Upper lobe of left lung (tissue), 4 donors: ENCODE results near the gene RFWD3.

ENCODE experiments used
- POLR2A ChIP-seq, 4 donors: fragments of 450-650 bp; IDR thresholded peaks; one replicate each; pipeline ENCODE4 v1.5.1; 2016 to 2017; ENCODE audit warnings: antibody characterized with exemption in 4 of 4, mild to moderate bottlenecking in 2 of 4
- POLR2AphosphoS5 ChIP-seq, 2 donors: sonication (generic); formaldehyde crosslinking; IDR thresholded peaks; one replicate each; pipeline ENCODE4 v1.5.1; 2017; ENCODE audit warnings: antibody characterized with exemption in 2 of 2
- TF ChIP-seq, protein P1 (sequence below), 6 experiments: fragments of 450-650 bp in 4 of 6; fragments of 200-600 bp in 2 of 6; sonication (generic) in 2 of 6; IDR thresholded peaks; one replicate each; pipeline ENCODE4 v1.5.1; 2016 to 2019; ENCODE audit warnings: antibody characterized with exemption in 6 of 6

DNA sequence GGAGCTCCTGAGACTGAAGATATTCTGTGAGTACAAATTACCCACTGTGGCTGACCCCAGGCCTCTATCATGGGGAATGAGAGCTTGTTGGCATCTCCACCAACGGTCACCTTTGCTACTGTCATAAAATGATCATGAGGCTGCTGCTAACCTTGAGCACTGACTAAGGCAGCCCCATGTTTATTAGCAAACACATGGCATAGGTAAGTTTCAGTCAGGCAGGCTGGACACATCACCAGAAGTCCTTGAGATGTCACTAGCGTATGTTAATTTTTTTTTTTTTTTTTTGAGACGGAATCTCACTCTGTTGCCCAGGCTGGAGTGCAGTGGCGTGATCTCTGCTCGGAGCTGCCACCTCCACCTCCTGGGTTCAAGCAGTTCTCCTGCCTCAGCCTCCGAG is 58.3 kb downstream of the RFWD3 start:
- TF ChIP-seq, protein P1, sequence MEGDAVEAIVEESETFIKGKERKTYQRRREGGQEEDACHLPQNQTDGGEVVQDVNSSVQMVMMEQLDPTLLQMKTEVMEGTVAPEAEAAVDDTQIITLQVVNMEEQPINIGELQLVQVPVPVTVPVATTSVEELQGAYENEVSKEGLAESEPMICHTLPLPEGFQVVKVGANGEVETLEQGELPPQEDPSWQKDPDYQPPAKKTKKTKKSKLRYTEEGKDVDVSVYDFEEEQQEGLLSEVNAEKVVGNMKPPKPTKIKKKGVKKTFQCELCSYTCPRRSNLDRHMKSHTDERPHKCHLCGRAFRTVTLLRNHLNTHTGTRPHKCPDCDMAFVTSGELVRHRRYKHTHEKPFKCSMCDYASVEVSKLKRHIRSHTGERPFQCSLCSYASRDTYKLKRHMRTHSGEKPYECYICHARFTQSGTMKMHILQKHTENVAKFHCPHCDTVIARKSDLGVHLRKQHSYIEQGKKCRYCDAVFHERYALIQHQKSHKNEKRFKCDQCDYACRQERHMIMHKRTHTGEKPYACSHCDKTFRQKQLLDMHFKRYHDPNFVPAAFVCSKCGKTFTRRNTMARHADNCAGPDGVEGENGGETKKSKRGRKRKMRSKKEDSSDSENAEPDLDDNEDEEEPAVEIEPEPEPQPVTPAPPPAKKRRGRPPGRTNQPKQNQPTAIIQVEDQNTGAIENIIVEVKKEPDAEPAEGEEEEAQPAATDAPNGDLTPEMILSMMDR (IDR thresholded peaks at IDR 0.05): no peak
- TF ChIP-seq POLR2AphosphoS5 (IDR thresholded peaks at IDR 0.05) (no peak), POLR2A (IDR thresholded peaks at IDR 0.05) (no peak)
